ENCODE measurements around the gene ZNF490. TPM values are rescaled to one million over a fixed set of nuclear protein-coding genes. Genes with fewer than 3 reads are reported as not detected.

Gene ZNF490
- total and polyA plus RNA-seq, 2 of the 4 experiments (the other 2 are of a cell fraction), result 1.7 to 9.0 TPM

GRCh38 chr19:12564016-12564664 is 46.5 kb downstream of the ZNF490 start:
- H2BK5ac ChIP-seq (ENCODE audit: low read depth, low read length, poor library complexity, severe bottlenecking), result no peak overlapping the region
- H4K8ac ChIP-seq (ENCODE audit: low read depth in 2 of 2, low read length in 2 of 2), result peak overlapping the region in 1 of 2 experiments; percentile 74; a peak in 2 of 4 replicates
- H3K23ac ChIP-seq (ENCODE audit: low read depth, low read length), result no peak overlapping the region
- H3K9me1 ChIP-seq (ENCODE audit: insufficient read depth, low read length), result no peaks in the 10 kb centered on the region
- BruUV-seq (replicated peaks), result no TSS peak
- H4K20me1 ChIP-seq (ENCODE audit: insufficient read depth, low read length), result no peaks in the 10 kb centered on the region
- no peaks in the 10 kb centered on the region for H3K9me3 ChIP-seq (ENCODE audit: control insufficient read depth, insufficient read depth, low read length)
- ATAC-seq (ENCODE audit: low read depth) (peak; percentile 100), DNase-seq (peak; percentile 88)
- H4K91ac ChIP-seq (ENCODE audit: insufficient read depth, low read depth, low read length), result 0 out of 2 replicates have a peak overlapping the region, but pooled peaks have one; percentile 10
- H3K36me3 ChIP-seq (ENCODE audit: control insufficient read depth, insufficient read depth, low read length), result no peaks in the 10 kb centered on the region
- H2BK15ac ChIP-seq (ENCODE audit: low read depth, low read length), result no peak overlapping the region
- no peaks in the 10 kb centered on the region for H3K4me1 ChIP-seq (ENCODE audit: control insufficient read depth, insufficient read depth, low read length)
- no peak overlapping the region for H2BK20ac ChIP-seq (ENCODE audit: low read depth, low read length)
- H2AK5ac ChIP-seq (ENCODE audit: low read depth, low read length), result no peak overlapping the region
- H4K5ac ChIP-seq (ENCODE audit: low read depth, low read length), result no peak overlapping the region
- H2AK9ac ChIP-seq (replicated peaks; ENCODE audit: low read depth, low read length, poor library complexity), result peak overlapping the region; percentile 87
- no peak for TF ChIP-seq ELK1 (IDR thresholded peaks at IDR 0.05; ENCODE audit: borderline replicate concordance, low read depth, low read length)
- 0 out of 2 replicates have a peak, but pooled peaks have one; percentile 27 for TF ChIP-seq POLR2A (IDR thresholded peaks at IDR 0.05; ENCODE audit: low read depth, low read length)
- TF ChIP-seq FOS (IDR thresholded peaks at IDR 0.05; ENCODE audit: low read depth, low read length), result no peak
- no peak for TF ChIP-seq MXI1 (IDR thresholded peaks at IDR 0.05; ENCODE audit: borderline replicate concordance, low read depth, low read length)
- peak; percentile 97 for TF ChIP-seq CTCF (conservative IDR thresholded peaks at IDR 0.05; ENCODE audit: low read depth, low read length)
- TF ChIP-seq RAD21 (IDR thresholded peaks at IDR 0.05; ENCODE audit: low read length), result peak; percentile 94
- no peak for TF ChIP-seq NFE2L2 (IDR thresholded peaks at IDR 0.05; ENCODE audit: low read depth, low read length)
- TF ChIP-seq MAZ (IDR thresholded peaks at IDR 0.05; ENCODE audit: borderline replicate concordance, low read depth, low read length), result no peak
- peak; percentile 76; the same call in 1 of the 2 replicates for TF ChIP-seq CHD1 (IDR thresholded peaks at IDR 0.05; ENCODE audit: low read depth, low read length)
- TF ChIP-seq SMC3 (IDR thresholded peaks at IDR 0.05; ENCODE audit: low read depth, low read length), result peak; percentile 83
- no peak for TF ChIP-seq CEBPB (IDR thresholded peaks at IDR 0.05; ENCODE audit: low read depth, low read length)
- no peak overlapping the region for H3K4me3 ChIP-seq (ENCODE audit: insufficient read depth, low read depth, low read length)
- dilution Hi-C loops (cut with HindIII; ENCODE audit: low sequenced_read_pairs, unreplicated experiment) (no loop called here), intact Hi-C loops (cut with micrococcal nuclease) (loop anchor here (1.0 kb wide), 1 partner anchor 108 kb away; no protein-coding TSS in a partner anchor), in situ Hi-C loops (cut with MboI; ENCODE audit: low sequenced_read_pairs) (no loop called here)
- H3K27me3 ChIP-seq (ENCODE audit: control insufficient read depth, insufficient read depth, low read length), result no peaks in the 10 kb centered on the region; the same call in 1 of the 2 replicates
- peak overlapping the region; percentile 83 for H2AFZ ChIP-seq (replicated peaks; ENCODE audit: low read length, poor library complexity)
- WGBS, 2 experiments (ENCODE audit: extremely low coverage in 2 of 2, insufficient read length in 1 of 2), result 20% methylated on average over 4 of the region's 19 CpGs; no CpG with 5 or more reads in 1 of the 2 experiments
- no peak overlapping the region for H3K27ac ChIP-seq (ENCODE audit: insufficient read depth, low read length)
- no peak overlapping the region for H3K18ac ChIP-seq (ENCODE audit: low read depth, low read length)
- ChIA-PET POLR2A (ENCODE audit: unreplicated experiment) (no interaction called here), CTCF (interaction anchor here (0.6 to 1.0 kb wide), 2 partner anchors 10 to 29 kb away, joined by 3 to 4 read pairs; no protein-coding TSS in a partner anchor)
- no peak overlapping the region; the same call in 1 of the 2 replicates for H3K14ac ChIP-seq (replicated peaks; ENCODE audit: low read depth, low read length)
- peak overlapping the region; percentile 58 for H2BK120ac ChIP-seq (ENCODE audit: low read depth, low read length)
- no peak overlapping the region for H3K56ac ChIP-seq (ENCODE audit: extremely low read depth, insufficient read depth, low read length)
- H3K9ac ChIP-seq (ENCODE audit: low read depth, low read length), result no peak overlapping the region
- 0 out of 2 replicates have a peak overlapping the region, but pooled peaks have one; percentile 32 for H3K4ac ChIP-seq (ENCODE audit: low read depth, low read length)
- H3K79me1 ChIP-seq (ENCODE audit: low read depth in 1 of 2, low read length in 2 of 2), result no peaks in the 10 kb centered on the region
- no peak overlapping the region for H3K4me2 ChIP-seq (ENCODE audit: low read depth, low read length)
